ENCODE measurements around the gene GNB2.

DNA sequence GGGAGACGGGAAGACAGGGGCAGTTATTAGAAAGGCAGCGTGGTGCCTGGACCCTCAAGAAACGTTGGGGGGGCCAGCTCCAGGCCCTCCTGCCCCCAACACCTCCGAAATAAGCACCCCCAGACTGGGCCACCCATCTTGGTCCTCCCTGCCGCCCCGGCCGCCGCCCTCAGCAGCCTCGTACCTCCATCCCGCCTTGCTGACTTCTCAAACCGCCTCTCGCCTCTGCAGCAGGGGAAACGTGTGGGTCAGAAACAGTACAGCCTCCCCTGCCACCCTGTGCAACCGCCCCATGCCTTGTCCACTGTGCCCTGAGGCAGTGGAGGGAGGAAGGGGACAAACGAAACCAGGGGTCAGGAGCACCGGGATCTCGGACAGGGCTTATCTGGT is 13.3 kb downstream of the GNB2 start:
- TF ChIP-seq, protein P1, sequence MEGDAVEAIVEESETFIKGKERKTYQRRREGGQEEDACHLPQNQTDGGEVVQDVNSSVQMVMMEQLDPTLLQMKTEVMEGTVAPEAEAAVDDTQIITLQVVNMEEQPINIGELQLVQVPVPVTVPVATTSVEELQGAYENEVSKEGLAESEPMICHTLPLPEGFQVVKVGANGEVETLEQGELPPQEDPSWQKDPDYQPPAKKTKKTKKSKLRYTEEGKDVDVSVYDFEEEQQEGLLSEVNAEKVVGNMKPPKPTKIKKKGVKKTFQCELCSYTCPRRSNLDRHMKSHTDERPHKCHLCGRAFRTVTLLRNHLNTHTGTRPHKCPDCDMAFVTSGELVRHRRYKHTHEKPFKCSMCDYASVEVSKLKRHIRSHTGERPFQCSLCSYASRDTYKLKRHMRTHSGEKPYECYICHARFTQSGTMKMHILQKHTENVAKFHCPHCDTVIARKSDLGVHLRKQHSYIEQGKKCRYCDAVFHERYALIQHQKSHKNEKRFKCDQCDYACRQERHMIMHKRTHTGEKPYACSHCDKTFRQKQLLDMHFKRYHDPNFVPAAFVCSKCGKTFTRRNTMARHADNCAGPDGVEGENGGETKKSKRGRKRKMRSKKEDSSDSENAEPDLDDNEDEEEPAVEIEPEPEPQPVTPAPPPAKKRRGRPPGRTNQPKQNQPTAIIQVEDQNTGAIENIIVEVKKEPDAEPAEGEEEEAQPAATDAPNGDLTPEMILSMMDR (IDR thresholded peaks at IDR 0.05; ENCODE audit: low read length): no peak
- TF ChIP-seq EZH2 (IDR thresholded peaks at IDR 0.05; ENCODE audit: borderline replicate concordance, low read length): no peak
